DMS114 treated with DMSO at 0.1 percent for 48 hours (cell line): ENCODE results near the gene NR0B2.
A peak's percentile ranks its signal among the peaks of the same experiment; 100 is the strongest.

Experiments used
- DNase-seq: peaks from one replicate; lab custom pipeline; 2025; ENCODE audit not compliant: unreplicated experiment; lab: John Stamatoyannopoulos, UW

Gene NR0B2

DNA sequence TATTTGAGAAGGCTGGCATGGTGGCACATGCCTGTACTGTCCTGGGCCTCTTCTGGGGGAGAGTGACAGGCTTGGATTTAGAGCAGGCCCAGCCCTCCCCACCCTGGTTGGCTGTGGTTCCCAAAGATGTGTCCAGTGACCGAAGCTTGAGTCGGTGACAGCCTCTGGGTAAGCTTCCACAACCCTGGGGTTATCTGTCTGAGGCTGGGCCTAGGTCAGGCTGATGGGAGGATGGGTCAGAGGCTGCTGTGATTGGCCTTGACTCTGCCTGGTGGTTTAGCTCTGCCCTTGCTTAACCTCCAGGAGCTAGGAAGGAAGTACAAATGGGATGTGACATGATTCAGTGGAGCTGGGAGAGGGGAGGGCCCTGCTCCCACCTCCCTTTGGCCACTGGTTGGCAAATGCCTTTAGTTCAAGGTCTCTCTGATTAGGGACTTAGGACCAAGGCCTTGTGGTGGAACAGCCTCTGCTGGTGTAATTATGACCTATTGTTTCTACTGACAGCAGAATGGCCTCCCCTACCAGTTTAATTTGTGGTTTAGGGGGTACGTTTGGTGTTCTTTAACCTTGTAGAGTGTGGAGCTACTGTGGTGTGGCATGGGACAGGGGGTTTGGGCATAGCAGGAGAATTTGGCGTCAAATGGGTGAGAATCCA lies 24.4 kb upstream of the NR0B2 start:
- no peak for DNase-seq

DNA sequence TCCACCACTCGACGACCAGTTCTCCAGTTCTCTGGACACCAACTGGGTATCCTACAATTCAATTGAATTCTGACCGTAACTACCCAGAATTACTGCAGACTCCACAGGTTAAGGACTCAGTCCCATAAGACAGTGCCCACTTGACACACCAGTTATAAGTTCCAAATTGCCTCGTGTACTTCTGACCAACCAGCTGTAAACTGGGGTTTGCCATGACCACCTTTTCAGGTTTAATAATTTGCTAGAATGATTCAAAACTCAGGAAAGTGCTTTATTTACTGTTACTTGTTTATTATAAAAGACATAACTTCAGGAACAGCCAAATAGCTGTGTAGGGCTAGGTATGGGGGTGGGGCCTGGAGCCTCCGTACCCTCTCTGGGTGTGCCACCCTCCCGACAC lies 23.0 kb upstream of the NR0B2 start:
- no peak for DNase-seq

DNA sequence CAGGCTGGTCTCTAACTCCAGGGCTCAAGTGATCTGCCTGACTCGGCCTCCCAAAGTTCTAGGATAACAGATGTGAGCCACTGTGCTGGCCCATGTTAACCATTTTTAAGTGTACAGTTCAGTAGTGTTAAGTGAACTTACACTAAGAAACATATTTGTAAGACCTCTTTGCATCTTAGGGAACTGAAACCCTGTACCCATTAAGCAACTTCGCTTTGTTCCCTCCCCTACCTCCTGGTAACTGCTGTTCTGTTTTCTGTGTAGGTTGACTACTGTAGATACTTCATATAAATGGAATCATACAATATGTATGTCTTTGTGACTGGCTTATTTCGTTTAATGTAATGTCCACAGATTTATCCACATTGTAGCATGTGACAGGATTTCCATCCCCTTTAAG lies 18.8 kb upstream of the NR0B2 start:
- DNase-seq = no peak

DNA sequence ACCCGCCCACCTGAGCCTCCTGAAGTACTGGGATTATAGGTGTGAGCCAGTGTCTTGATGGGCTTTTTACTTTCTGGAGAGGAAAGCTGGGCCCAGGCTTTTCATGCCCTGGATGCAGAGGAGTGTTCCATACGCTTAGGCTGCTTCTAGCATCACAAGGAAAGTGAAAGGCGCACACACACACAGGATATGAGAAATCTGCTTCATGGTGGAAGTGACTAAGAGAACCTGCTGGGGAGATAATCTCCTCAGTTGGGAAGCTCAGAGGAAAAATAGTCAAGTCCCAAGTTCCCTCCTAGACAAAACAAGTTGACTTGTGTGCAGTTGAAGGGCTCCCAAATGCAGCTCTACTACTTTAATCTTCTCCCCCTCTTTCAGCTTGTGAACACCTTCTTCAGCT lies 9.9 kb upstream of the NR0B2 start:
- DNase-seq = no peak

DNA sequence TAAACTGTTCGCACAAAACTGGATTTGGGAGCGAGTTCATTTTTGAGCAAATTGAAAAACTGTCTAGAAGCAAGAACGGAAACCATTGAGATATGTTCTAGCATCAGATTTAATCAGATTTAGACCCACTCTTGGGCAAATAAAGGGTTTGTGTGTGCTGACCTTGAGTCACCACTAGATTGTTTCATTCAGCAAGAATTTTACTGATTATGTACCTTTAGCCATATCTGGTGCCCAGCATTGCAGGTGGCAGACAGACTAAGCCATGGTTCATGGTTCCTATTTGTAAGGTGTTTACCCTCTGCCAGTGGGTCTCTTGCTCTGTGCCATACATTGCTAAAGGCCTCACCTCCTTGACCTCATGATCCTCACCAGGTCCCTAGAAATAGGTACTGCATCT lies 9.1 kb upstream of the NR0B2 start:
- DNase-seq = no peak

GRCh38 chr1:26922431-26922729 lies 8.6 kb upstream of the NR0B2 start:
- DNase-seq = no peak

DNA sequence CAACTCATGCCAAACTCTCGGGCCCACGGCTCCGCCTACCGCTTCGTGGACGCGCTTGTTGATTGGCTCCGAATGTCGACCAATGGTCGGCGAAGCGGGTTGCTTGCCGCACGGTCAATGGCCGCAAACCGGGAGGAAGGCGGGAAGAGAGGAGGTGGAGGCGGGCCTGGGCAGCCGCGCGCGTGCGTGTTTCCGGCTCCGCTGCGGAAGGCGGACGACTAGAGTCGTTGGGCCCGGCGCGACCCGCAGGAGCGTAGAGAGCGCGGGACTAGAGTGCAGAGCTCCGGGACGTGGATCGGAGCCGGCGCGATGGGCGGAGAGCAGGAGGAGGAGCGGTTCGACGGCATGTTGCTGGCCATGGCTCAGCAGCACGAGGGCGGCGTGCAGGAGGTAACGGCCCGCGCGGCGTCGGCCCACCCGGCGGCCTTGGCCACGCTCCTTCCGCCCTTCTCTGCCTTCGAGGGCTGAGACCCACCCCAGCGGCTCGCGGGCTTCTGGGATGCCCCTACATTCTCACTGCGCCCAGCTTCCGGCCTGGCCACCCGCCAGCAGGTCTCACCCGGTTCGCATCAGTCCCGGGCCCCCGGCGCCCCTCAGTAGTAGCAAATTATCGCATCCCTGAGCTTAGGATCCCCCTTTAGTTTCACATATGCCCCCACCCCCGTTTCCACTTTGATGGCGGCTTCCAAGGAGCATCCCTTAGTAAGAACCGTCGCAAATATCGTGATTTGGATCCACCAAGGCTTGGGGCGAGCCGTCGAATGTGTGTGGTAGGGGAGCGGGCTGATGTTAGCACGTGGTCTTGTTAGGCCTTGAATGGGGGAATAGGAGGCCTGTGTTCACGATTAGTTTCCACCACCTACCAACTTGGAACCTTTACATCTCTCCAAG lies 8.0 kb upstream of the NR0B2 start, which contains the start of gene NUDC:
TSS of gene NUDC (plus strand) at position 204 of the 891 bp plus-strand sequence. CDS start at position 310, 106 bp downstream.
- peak; percentile 94 for DNase-seq

DNA sequence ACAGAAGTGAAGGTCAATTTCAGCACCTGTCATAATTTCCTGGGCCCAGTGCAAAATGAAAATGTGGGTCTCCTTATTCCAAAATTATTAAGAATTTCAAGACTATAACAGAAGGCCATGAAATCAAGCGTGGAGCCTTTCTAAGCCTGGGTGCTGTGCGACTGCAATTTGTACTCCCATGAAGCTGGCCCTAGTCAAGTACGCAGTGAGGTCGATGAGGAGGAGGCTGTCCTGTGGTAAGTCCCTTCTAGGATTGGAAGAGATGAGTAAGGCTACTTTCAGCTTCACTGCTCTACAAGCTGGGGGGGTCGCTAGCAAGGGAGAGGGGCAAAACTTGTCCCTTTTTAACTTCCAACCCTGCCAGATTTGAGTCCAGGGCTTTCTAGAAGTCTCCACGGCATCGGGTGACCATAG lies 7.4 kb upstream of the NR0B2 start:
- no peak for DNase-seq

GRCh38 chr1:26915204-26915842 lies 1.5 kb upstream of the NR0B2 start:
- no peak for DNase-seq

DNA sequence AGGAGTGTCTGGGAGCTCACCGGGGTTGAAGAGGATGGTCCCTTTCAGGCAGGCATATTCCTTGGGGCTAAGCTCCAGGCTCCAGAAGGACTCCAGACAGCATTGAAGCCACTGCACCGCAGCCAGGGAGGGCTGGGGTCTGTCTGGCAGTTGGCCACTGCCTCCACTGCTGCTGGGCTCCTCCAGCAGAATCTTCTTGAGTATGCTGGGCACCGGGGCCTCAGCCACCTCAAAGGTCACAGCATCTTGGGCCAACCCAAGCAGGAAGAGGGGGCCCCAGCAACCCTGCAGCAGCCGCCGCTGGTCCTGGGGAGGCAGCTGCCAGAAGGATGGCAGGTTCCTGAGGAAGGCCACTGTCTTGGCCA lies 404 bp downstream of the NR0B2 start:
- no peak for DNase-seq

- DNase-seq = no peak
Observed at GRCh38 chr1:26912147-26912490, 1.7 kb downstream of the NR0B2 start.

DNA sequence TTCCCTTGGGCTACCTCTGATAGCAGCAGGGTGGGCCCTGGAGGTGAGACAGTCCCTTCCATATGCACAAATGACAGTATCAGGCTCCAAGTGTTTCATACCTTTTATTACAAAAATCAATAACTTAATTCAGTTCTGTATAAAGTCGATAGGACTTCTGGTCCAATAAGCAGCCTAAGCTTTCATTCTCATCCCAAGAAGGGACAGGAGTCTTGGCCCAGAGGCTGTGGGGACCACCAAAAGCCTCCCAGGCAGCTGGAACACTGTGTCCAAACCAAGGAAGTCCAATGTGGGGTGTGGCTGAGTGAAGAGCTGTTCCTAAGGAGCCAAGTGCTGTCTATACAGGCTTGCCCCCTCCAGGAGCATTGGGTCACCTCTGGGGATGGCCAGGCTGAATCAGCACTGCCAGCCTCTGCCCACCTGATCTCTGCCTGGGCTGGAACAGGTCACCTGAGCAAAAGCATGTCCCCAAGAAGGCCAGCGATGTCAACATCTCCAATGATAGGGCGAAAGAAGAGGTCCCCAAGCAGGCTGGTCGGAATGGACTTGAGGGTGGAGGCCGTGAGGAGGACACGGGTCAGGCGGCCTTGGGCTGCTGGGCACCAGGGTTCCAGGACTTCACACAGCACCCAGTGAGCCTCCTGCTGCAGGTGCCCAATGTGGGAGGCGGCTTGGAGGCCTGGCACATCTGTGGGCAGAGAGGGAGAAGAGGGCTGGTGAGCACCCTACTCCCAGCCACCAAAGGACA lies 2.2 kb downstream of the NR0B2 start:
- DNase-seq = no peak

GRCh38 chr1:26910343-26911160 lies 3.2 kb downstream of the NR0B2 start:
- DNase-seq = no peak

DNA sequence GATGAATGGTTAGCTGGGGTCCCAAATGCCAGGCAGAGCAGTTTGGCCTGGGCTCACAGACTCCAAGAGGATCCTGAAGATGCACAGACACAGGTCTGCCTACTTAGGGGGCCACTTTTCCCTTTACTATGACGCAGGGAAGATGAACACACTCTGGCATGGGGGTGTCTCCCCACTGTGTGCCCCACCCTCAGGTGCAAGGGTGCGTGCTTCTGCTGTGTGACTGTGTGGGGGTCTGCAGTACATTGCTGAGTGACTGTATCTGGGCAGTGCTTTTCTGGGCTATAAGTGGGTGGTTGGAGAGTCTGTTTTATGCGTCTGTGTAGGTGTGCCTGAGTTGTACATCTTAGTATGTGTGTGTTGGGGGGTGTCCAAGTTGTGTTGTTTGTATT lies 3.8 kb downstream of the NR0B2 start:
- DNase-seq = no peak

- no peak for DNase-seq
Observed at GRCh38 chr1:26907071-26907917, 6.5 kb downstream of the NR0B2 start.

- DNase-seq = no peak
Observed at GRCh38 chr1:26900815-26901511, 12.8 kb downstream of the NR0B2 start.

DNA sequence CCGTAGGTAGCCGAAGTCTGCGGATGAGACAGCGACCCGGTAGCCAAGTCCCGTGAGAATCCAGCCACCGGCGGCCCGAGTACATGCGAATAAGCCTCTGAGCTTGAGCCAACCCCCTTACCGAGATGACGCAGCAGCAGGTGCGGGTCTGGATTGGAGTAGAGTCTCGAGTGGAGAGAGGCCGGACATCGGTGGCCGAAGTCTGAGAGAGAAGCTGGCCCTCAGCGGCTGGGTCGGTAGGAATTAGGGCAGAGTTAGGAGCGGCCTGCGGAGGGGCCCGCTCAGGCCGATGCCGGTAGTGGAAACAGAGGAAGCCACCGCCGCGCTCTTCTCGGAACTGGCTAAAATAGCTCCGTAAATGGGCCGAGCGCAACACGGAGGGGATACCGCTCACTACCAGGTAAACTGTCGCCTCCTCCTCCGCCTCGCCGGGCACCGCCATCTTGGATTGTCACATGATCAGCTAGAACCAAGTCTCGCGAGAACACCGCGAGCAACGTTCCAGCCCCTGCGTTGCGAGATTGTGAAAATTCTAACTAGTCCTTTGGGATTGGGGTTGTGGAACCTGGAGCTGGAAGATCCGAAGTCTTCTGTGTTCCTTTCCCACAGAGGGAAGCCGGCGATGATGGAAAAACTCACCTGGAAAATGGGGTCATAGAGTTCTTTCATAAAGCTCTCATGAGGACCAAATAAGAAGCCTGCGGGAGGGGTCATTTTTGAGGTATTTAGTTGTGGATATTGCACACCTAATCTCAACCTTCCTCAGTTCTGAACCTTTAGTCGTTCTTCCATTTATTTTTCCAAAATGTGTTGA lies 13.6 kb downstream of the NR0B2 start, which contains the start of gene GPATCH3:
TSS of gene GPATCH3 (minus strand) at position 467 of the 814 bp plus-strand sequence. CDS start at position 442, 25 bp downstream.
- peak; percentile 83 for DNase-seq

GRCh38 chr1:26897351-26897750 lies 16.4 kb downstream of the NR0B2 start:
- no peak for DNase-seq
